Measurements from ENCODE around the gene ZFHX3.

Gene ZFHX3

GRCh38 chr16:72960101-72960500, 87.8 kb downstream of the ZFHX3 start:
- Histone ChIP-seq H3K36me3 (ENCODE audit: insufficient read depth, low read length) (peaks cover 17% of the 10 kb centered on the region), H3K4me3 (ENCODE audit: low read depth in 1 of 2, low read length in 2 of 2) (no peak overlapping the region), H3K27ac (ENCODE audit: low read depth, low read length) (no peak overlapping the region), H3K9ac (ENCODE audit: low read length) (no peak overlapping the region), H3K9me3 (ENCODE audit: low read length) (no peaks in the 10 kb centered on the region), H3K4me1 (ENCODE audit: insufficient read depth, low read length) (peaks cover 14% of the 10 kb centered on the region), H3K27me3 (ENCODE audit: control insufficient read depth in 1 of 2, insufficient read depth in 2 of 2, low read length in 2 of 2) (no peaks in the 10 kb centered on the region)

- no peaks in the 10 kb centered on the region for H3K9me3 ChIP-seq (ENCODE audit: low read length)
- H3K4me1 ChIP-seq (ENCODE audit: insufficient read depth, low read length), result peaks cover 20% of the 10 kb centered on the region
- no peaks in the 10 kb centered on the region for H3K27me3 ChIP-seq (ENCODE audit: control insufficient read depth in 1 of 2, insufficient read depth in 2 of 2, low read length in 2 of 2)
- no peak overlapping the region for H3K4me3 ChIP-seq (ENCODE audit: low read depth in 1 of 2, low read length in 2 of 2)
- H3K36me3 ChIP-seq (ENCODE audit: insufficient read depth, low read length), result peaks cover 17% of the 10 kb centered on the region
- no peak overlapping the region for H3K9ac ChIP-seq (ENCODE audit: low read length)
- H3K27ac ChIP-seq (ENCODE audit: low read depth, low read length), result no peak overlapping the region
These were observed 88.5 kb downstream of the ZFHX3 start for GRCh38 chr16:72959301-72959996.

GRCh38 chr16:72958522-72959076, 89.3 kb downstream of the ZFHX3 start:
- no peak overlapping the region for H3K4me3 ChIP-seq (ENCODE audit: low read depth in 1 of 2, low read length in 2 of 2)
- no peak overlapping the region for H3K27ac ChIP-seq (ENCODE audit: low read depth, low read length)
- no peaks in the 10 kb centered on the region for H3K27me3 ChIP-seq (ENCODE audit: control insufficient read depth in 1 of 2, insufficient read depth in 2 of 2, low read length in 2 of 2)
- H3K36me3 ChIP-seq (ENCODE audit: insufficient read depth, low read length), result peaks cover 17% of the 10 kb centered on the region
- H3K9ac ChIP-seq (ENCODE audit: low read length), result no peak overlapping the region
- H3K9me3 ChIP-seq (ENCODE audit: low read length), result no peaks in the 10 kb centered on the region
- H3K4me1 ChIP-seq (ENCODE audit: insufficient read depth, low read length), result peaks cover 16% of the 10 kb centered on the region

GRCh38 chr16:72957303-72958277, 90.3 kb downstream of the ZFHX3 start:
- H3K36me3 ChIP-seq (ENCODE audit: insufficient read depth, low read length), result peaks cover 17% of the 10 kb centered on the region
- no peak overlapping the region for H3K4me3 ChIP-seq (ENCODE audit: low read depth in 1 of 2, low read length in 2 of 2)
- no peaks in the 10 kb centered on the region for H3K27me3 ChIP-seq (ENCODE audit: control insufficient read depth in 1 of 2, insufficient read depth in 2 of 2, low read length in 2 of 2)
- no peaks in the 10 kb centered on the region for H3K9me3 ChIP-seq (ENCODE audit: low read length)
- H3K4me1 ChIP-seq (ENCODE audit: insufficient read depth, low read length), result peaks cover 17% of the 10 kb centered on the region
- no peak overlapping the region for H3K27ac ChIP-seq (ENCODE audit: low read depth, low read length)
- H3K9ac ChIP-seq (ENCODE audit: low read length), result no peak overlapping the region

- peaks cover 27% of the 10 kb centered on the region for H3K4me1 ChIP-seq (ENCODE audit: insufficient read depth, low read length)
- no peak overlapping the region for H3K9ac ChIP-seq (ENCODE audit: low read length)
- H3K27ac ChIP-seq (ENCODE audit: low read depth, low read length), result no peak overlapping the region
- peaks cover 17% of the 10 kb centered on the region for H3K36me3 ChIP-seq (ENCODE audit: insufficient read depth, low read length)
- H3K9me3 ChIP-seq (ENCODE audit: low read length), result no peaks in the 10 kb centered on the region
- no peaks in the 10 kb centered on the region for H3K27me3 ChIP-seq (ENCODE audit: control insufficient read depth in 1 of 2, insufficient read depth in 2 of 2, low read length in 2 of 2)
- no peak overlapping the region for H3K4me3 ChIP-seq (ENCODE audit: low read depth in 1 of 2, low read length in 2 of 2)
These were observed 91.5 kb downstream of the ZFHX3 start for GRCh38 chr16:72956124-72957064.

- Histone ChIP-seq H3K27ac (ENCODE audit: low read depth, low read length) (peak overlapping the region; percentile 48), H3K9me3 (ENCODE audit: low read length) (no peaks in the 10 kb centered on the region), H3K4me3 (ENCODE audit: low read depth in 1 of 2, low read length in 2 of 2) (peak overlapping the region in 1 of 2 donors; percentile 36), H3K4me1 (ENCODE audit: insufficient read depth, low read length) (peaks cover 29% of the 10 kb centered on the region), H3K27me3 (ENCODE audit: control insufficient read depth in 1 of 2, insufficient read depth in 2 of 2, low read length in 2 of 2) (no peaks in the 10 kb centered on the region), H3K36me3 (ENCODE audit: insufficient read depth, low read length) (peaks cover 20% of the 10 kb centered on the region), H3K9ac (ENCODE audit: low read length) (no peak overlapping the region)
These were observed 95.1 kb downstream of the ZFHX3 start for GRCh38 chr16:72952811-72953271.

- Histone ChIP-seq H3K27ac (ENCODE audit: low read depth, low read length) (peak overlapping the region; percentile 48), H3K36me3 (ENCODE audit: insufficient read depth, low read length) (peaks cover 19% of the 10 kb centered on the region), H3K27me3 (ENCODE audit: control insufficient read depth in 1 of 2, insufficient read depth in 2 of 2, low read length in 2 of 2) (no peaks in the 10 kb centered on the region), H3K9ac (ENCODE audit: low read length) (no peak overlapping the region), H3K4me3 (ENCODE audit: low read depth in 1 of 2, low read length in 2 of 2) (peak overlapping the region in 1 of 2 donors; percentile 36), H3K9me3 (ENCODE audit: low read length) (no peaks in the 10 kb centered on the region), H3K4me1 (ENCODE audit: insufficient read depth, low read length) (peaks cover 33% of the 10 kb centered on the region)
These were observed 95.5 kb downstream of the ZFHX3 start for GRCh38 chr16:72952404-72952803.

- H3K9me3 ChIP-seq (ENCODE audit: low read length), result no peaks in the 10 kb centered on the region
- no peak overlapping the region for H3K4me3 ChIP-seq (ENCODE audit: low read depth in 1 of 2, low read length in 2 of 2)
- no peaks in the 10 kb centered on the region for H3K27me3 ChIP-seq (ENCODE audit: control insufficient read depth in 1 of 2, insufficient read depth in 2 of 2, low read length in 2 of 2)
- H3K9ac ChIP-seq (ENCODE audit: low read length), result no peak overlapping the region
- H3K27ac ChIP-seq (ENCODE audit: low read depth, low read length), result no peak overlapping the region
- H3K36me3 ChIP-seq (ENCODE audit: insufficient read depth, low read length), result peaks cover 19% of the 10 kb centered on the region
- H3K4me1 ChIP-seq (ENCODE audit: insufficient read depth, low read length), result peaks cover 38% of the 10 kb centered on the region
These were observed 96.0 kb downstream of the ZFHX3 start for GRCh38 chr16:72951916-72952315.

GRCh38 chr16:72950669-72951068, 97.3 kb downstream of the ZFHX3 start:
- Histone ChIP-seq H3K4me1 (ENCODE audit: insufficient read depth, low read length) (peaks cover 50% of the 10 kb centered on the region), H3K27ac (ENCODE audit: low read depth, low read length) (no peak overlapping the region), H3K27me3 (ENCODE audit: control insufficient read depth in 1 of 2, insufficient read depth in 2 of 2, low read length in 2 of 2) (no peaks in the 10 kb centered on the region), H3K36me3 (ENCODE audit: insufficient read depth, low read length) (peaks cover 19% of the 10 kb centered on the region), H3K9ac (ENCODE audit: low read length) (no peak overlapping the region), H3K9me3 (ENCODE audit: low read length) (no peaks in the 10 kb centered on the region), H3K4me3 (ENCODE audit: low read depth in 1 of 2, low read length in 2 of 2) (no peak overlapping the region)

GRCh38 chr16:72948238-72948829, 99.6 kb downstream of the ZFHX3 start:
- H3K27me3 ChIP-seq (ENCODE audit: control insufficient read depth in 1 of 2, insufficient read depth in 2 of 2, low read length in 2 of 2), result no peaks in the 10 kb centered on the region
- no peaks in the 10 kb centered on the region for H3K9me3 ChIP-seq (ENCODE audit: low read length)
- peaks cover 19% of the 10 kb centered on the region for H3K36me3 ChIP-seq (ENCODE audit: insufficient read depth, low read length)
- H3K27ac ChIP-seq (ENCODE audit: low read depth, low read length), result no peak overlapping the region
- no peak overlapping the region for H3K9ac ChIP-seq (ENCODE audit: low read length)
- H3K4me1 ChIP-seq (ENCODE audit: insufficient read depth, low read length), result peaks cover 40% of the 10 kb centered on the region
- no peak overlapping the region for H3K4me3 ChIP-seq (ENCODE audit: low read depth in 1 of 2, low read length in 2 of 2)
